Activated CD4-positive, alpha-beta T cell treated with anti-CD3 and anti-CD28 coated beads, Interleukin-2, amount 50 U/mL, for 16 hours (primary cell): ENCODE results near the gene C1QTNF9B.
A peak's percentile ranks its signal among the peaks of the same experiment; 100 is the strongest.
"Not testable (repeated sequence)": the region's sequence is repeated elsewhere in the genome, so short reads cannot be mapped to it uniquely, and the experiment has no call there.

Source experiments
- DNase-seq: peaks from one replicate; pipeline ENCODE4 v3.0.0-alpha.2; 2020

Gene C1QTNF9B

GRCh38 chr13:23897452-23897919, at the start of gene C1QTNF9B:
Gene C1QTNF9B, minus strand, starts transcription at chr13:23897502.
- DNase-seq: not testable (repeated sequence)

- DNase-seq: no peak
Measured at GRCh38 chr13:23946900-23947299, 49.6 kb upstream of the C1QTNF9B start.

- DNase-seq: no peak
Measured at GRCh38 chr13:23946067-23946466, 48.8 kb upstream of the C1QTNF9B start.

GRCh38 chr13:23945612-23946011, 48.3 kb upstream of the C1QTNF9B start:
- DNase-seq: no peak

- DNase-seq: no peak
Measured at GRCh38 chr13:23941211-23941610, 43.9 kb upstream of the C1QTNF9B start.

GRCh38 chr13:23939666-23940065, 42.4 kb upstream of the C1QTNF9B start:
- DNase-seq: not testable (repeated sequence)

GRCh38 chr13:23934520-23934919, 37.2 kb upstream of the C1QTNF9B start:
- DNase-seq: no peak

GRCh38 chr13:23928985-23929384, 31.7 kb upstream of the C1QTNF9B start:
- no peak for DNase-seq

- no peak for DNase-seq
Measured at GRCh38 chr13:23923031-23923430, 25.7 kb upstream of the C1QTNF9B start.

- DNase-seq: no peak
Measured at GRCh38 chr13:23922005-23922932, 25.0 kb upstream of the C1QTNF9B start.

GRCh38 chr13:23921451-23921888, 24.2 kb upstream of the C1QTNF9B start:
- peak; percentile 58 for DNase-seq

GRCh38 chr13:23919006-23919405, 21.7 kb upstream of the C1QTNF9B start:
- DNase-seq: no peak

GRCh38 chr13:23918208-23918607, 20.9 kb upstream of the C1QTNF9B start:
- DNase-seq: no peak

- no peak for DNase-seq
Measured at GRCh38 chr13:23915308-23915707, 18.0 kb upstream of the C1QTNF9B start.

- DNase-seq: no peak
Measured at GRCh38 chr13:23912469-23912868, 15.2 kb upstream of the C1QTNF9B start.

GRCh38 chr13:23909606-23910005, 12.3 kb upstream of the C1QTNF9B start:
- DNase-seq: no peak

- DNase-seq: no peak
Measured at GRCh38 chr13:23905766-23906165, 8.5 kb upstream of the C1QTNF9B start.

- DNase-seq: no peak
Measured at GRCh38 chr13:23903906-23904280, 6.6 kb upstream of the C1QTNF9B start.

- DNase-seq: no peak
Measured at GRCh38 chr13:23902975-23903905, 5.9 kb upstream of the C1QTNF9B start.

- no peak for DNase-seq
Measured at GRCh38 chr13:23901365-23901764, 4.1 kb upstream of the C1QTNF9B start.

GRCh38 chr13:23899555-23899954, 2.3 kb upstream of the C1QTNF9B start:
- peak; percentile 48 for DNase-seq

- DNase-seq: no peak
Measured at GRCh38 chr13:23898101-23898500, 799 bp upstream of the C1QTNF9B start.

GRCh38 chr13:23894746-23895145, 2.6 kb downstream of the C1QTNF9B start:
- not testable (repeated sequence) for DNase-seq
